Measurements from ENCODE around the gene CASZ1. TPM values are rescaled to one million over a fixed set of nuclear protein-coding genes. Genes with fewer than 3 reads are reported as not detected.

CASZ1 gene, protein sequence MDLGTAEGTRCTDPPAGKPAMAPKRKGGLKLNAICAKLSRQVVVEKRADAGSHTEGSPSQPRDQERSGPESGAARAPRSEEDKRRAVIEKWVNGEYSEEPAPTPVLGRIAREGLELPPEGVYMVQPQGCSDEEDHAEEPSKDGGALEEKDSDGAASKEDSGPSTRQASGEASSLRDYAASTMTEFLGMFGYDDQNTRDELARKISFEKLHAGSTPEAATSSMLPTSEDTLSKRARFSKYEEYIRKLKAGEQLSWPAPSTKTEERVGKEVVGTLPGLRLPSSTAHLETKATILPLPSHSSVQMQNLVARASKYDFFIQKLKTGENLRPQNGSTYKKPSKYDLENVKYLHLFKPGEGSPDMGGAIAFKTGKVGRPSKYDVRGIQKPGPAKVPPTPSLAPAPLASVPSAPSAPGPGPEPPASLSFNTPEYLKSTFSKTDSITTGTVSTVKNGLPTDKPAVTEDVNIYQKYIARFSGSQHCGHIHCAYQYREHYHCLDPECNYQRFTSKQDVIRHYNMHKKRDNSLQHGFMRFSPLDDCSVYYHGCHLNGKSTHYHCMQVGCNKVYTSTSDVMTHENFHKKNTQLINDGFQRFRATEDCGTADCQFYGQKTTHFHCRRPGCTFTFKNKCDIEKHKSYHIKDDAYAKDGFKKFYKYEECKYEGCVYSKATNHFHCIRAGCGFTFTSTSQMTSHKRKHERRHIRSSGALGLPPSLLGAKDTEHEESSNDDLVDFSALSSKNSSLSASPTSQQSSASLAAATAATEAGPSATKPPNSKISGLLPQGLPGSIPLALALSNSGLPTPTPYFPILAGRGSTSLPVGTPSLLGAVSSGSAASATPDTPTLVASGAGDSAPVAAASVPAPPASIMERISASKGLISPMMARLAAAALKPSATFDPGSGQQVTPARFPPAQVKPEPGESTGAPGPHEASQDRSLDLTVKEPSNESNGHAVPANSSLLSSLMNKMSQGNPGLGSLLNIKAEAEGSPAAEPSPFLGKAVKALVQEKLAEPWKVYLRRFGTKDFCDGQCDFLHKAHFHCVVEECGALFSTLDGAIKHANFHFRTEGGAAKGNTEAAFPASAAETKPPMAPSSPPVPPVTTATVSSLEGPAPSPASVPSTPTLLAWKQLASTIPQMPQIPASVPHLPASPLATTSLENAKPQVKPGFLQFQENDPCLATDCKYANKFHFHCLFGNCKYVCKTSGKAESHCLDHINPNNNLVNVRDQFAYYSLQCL (N-terminal part only)
- 2.7 and 3.2 TPM in 2 replicates for total RNA-seq

GRCh38 chr1:10796029-10796944, at the start of gene CASZ1:
TSS of gene CASZ1 (minus strand) at chr1:10796646. CDS start at chr1:10693889, 102,757 bp downstream.

Other genes with a start within 250 kb of the CASZ1 start
- gene TARDBP, start 216.0 kb upstream of the CASZ1 start, total RNA-seq, result 84.0 and 105 TPM in 2 replicates

Data from dermis lymphatic vessel endothelial cell (primary cell).